Activated naive CD4-positive, alpha-beta T cell treated with anti-CD3 and anti-CD28 coated beads for 36 hours (primary cell): Measurements from ENCODE around the gene LRRC61. TPM values are rescaled to one million over a fixed set of nuclear protein-coding genes. Genes with fewer than 3 reads are reported as not detected.
"Not testable (repeated sequence)": the region's sequence is repeated elsewhere in the genome, so short reads cannot be mapped to it uniquely, and the experiment has no call there.

Source experiments
- CTCF ChIA-PET: fragments of 350-600 bp; sonication (Branson Sonifier 250); formaldehyde crosslinking; loops from one replicate; lab custom pipeline; 2021; ENCODE audit warnings: antibody characterized with exemption; lab: Charles Lee
- DNase-seq: peaks from one replicate; pipeline ENCODE4 v3.0.0-alpha.2; 2020
- H3K27ac Mint-ChIP-seq: one replicate; pipeline ENCODE4 v1.8.0; 2021; ENCODE audit warnings: mild to moderate bottlenecking, mixed read lengths
- H3K27me3 Mint-ChIP-seq: one replicate; pipeline ENCODE4 v1.8.0; 2021; ENCODE audit warnings: low read depth, mixed read lengths
- H3K36me3 Mint-ChIP-seq: one replicate; pipeline ENCODE4 v1.8.0; 2021; ENCODE audit warnings: low read depth, mixed read lengths
- H3K4me1 Mint-ChIP-seq: one replicate; pipeline ENCODE4 v1.8.0; 2021; ENCODE audit warnings: low read depth, mixed read lengths
- H3K4me3 Mint-ChIP-seq: one replicate; pipeline ENCODE4 v1.8.0; 2021; ENCODE audit warnings: mild to moderate bottlenecking, moderate library complexity, mixed read lengths
- H3K9me3 Mint-ChIP-seq: one replicate; pipeline ENCODE4 v1.8.0; 2021; ENCODE audit warnings: mixed read lengths
- intact Hi-C: fragments of 100-400 bp; cut with micrococcal nuclease; formaldehyde crosslinking; loops from one replicate; pipeline ENCODE4 v1.15.1; 2023
- total RNA-seq, 2 experiments: library from RNA; stranded (reverse); gene quantifications; one replicate each; pipeline ENCODE4 v1.2.3, GENCODE V29; 2021

The LRRC61 gene
- total RNA-seq, 2 experiments from 2014 or later, result 10.3 to 13.3 TPM

DNA sequence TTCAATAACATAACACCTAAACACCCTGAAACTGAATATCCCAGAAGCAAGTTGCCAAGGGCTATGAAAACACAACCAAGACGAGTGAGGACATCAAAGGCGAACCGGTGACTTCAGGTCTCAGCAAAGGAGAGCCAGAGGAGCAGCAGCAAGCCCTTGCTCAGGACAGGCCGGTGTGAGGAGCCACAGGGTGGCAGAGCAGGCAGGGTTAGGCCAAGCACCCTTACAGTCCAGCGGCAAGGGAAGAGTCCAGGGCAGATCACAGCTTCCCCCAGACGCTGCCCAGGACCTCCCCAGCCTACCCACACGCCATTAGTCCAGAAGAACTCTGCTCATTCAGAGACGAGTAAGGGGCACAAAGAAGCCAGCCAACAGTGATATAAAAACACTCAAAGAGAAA is 27.5 kb upstream of the LRRC61 start:
- intact Hi-C loops, H3K4me3 Mint-ChIP-seq, H3K36me3 Mint-ChIP-seq, H3K9me3 Mint-ChIP-seq, H3K4me1 Mint-ChIP-seq, H3K27me3 Mint-ChIP-seq, DNase-seq, H3K27ac Mint-ChIP-seq, CTCF ChIA-PET: not testable (repeated sequence)

DNA sequence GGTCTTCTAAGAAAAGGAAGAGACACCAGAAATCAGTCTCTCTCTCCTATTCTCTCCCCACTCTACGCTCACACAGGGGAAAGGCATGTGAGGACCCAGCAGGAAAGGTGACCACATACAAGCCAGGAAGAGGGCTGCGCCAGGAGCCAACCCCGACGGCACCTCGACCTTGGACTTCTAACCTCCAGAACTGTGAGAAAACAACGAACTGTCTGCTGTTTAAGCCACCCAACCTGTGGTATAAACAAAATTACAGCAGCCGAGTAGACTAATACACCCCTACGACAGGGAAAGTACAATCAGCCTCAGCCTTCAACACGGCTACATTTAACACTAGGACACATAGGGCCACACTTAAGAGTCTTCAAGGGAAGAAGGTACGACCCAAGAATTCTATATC is 26.4 kb upstream of the LRRC61 start:
- H3K27me3 Mint-ChIP-seq, result not testable (repeated sequence)

DNA sequence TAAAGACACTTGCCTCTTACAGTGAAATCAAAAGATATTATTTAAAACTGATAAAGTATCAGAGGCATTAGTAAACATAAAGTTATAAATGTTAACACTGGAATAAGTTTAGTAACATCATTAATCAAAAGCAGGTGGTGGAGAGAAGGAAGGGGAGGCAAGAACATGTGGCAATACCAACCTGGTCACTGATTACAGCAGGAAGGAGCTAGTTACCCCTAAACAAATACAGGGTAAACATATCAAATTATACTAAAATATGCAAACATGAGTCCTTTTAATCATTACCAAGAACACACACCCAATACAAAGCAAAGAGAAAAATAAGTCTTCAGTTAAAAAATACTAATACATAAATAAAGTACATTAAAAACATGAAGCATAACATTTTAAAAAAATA is 25.2 kb upstream of the LRRC61 start:
- H3K4me3 Mint-ChIP-seq, H3K36me3 Mint-ChIP-seq, intact Hi-C loops, H3K27me3 Mint-ChIP-seq, H3K9me3 Mint-ChIP-seq, H3K27ac Mint-ChIP-seq, DNase-seq, H3K4me1 Mint-ChIP-seq, CTCF ChIA-PET: not testable (repeated sequence)

More for the DNA sequence above, 26.4 kb upstream of the LRRC61 start:
- intact Hi-C loops, H3K4me3 Mint-ChIP-seq, H3K27ac Mint-ChIP-seq, H3K9me3 Mint-ChIP-seq, H3K36me3 Mint-ChIP-seq, DNase-seq, H3K4me1 Mint-ChIP-seq, CTCF ChIA-PET: not testable (repeated sequence)

DNA sequence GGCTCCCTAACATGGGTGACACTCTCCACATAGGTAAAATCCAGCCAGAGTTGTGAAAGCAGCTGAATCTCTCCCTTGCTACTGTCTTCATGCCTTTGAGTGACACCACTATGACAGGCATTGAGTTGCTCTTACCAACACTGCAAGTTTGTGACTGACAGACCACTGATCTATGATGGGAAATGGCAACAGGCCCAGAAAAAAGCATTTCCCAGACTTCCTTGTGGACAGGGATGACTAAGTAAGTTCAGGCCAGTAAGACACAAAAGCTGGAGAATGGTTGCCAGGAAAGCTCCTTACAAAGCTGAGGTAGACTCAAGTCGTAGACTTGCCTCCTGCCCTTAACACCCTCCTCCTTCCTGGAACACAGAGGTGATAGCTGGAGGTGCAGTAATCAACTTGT is 20.2 kb upstream of the LRRC61 start:
- H3K27me3 Mint-ChIP-seq, H3K4me1 Mint-ChIP-seq, H3K9me3 Mint-ChIP-seq, intact Hi-C loops, H3K36me3 Mint-ChIP-seq, CTCF ChIA-PET, H3K4me3 Mint-ChIP-seq, DNase-seq, H3K27ac Mint-ChIP-seq: not testable (repeated sequence)

DNA sequence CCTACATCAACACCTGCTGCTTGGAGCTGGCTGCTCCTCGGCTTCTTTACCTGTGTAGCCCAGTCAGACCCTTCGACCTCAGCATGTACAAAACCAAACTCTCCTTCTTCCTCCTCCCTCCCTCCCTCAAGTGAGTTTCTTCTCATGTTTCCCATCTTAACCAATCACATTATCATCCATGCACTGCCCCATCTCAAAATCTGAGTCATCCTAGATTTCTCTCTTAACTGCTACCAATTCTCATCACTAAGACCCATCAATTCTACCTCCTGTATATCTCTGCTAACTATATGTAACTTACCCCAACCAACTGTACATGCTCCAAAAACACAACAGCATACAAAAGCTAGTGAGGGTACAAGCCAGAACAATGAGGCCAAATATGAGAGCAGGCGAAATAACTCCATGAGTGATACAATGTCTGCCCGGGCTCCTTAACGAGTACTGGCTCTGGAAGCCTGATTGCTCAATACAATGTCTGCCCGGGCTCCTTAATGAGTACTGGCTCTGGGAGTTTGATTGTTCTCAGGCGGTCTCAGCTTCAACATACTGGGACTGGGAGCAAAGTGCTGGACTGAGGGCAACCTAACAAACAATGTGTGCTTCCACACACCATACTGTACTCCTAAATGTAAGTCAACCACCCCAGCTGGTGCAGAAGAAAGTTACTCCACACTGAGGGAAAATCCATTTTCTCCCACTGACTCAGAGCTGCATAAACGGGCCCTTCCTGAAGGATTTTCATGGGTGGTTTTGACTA is 18.5 kb upstream of the LRRC61 start:
- CTCF ChIA-PET, H3K27ac Mint-ChIP-seq, H3K9me3 Mint-ChIP-seq, H3K27me3 Mint-ChIP-seq, H3K36me3 Mint-ChIP-seq, intact Hi-C loops, H3K4me1 Mint-ChIP-seq, DNase-seq, H3K4me3 Mint-ChIP-seq: not testable (repeated sequence)

DNA sequence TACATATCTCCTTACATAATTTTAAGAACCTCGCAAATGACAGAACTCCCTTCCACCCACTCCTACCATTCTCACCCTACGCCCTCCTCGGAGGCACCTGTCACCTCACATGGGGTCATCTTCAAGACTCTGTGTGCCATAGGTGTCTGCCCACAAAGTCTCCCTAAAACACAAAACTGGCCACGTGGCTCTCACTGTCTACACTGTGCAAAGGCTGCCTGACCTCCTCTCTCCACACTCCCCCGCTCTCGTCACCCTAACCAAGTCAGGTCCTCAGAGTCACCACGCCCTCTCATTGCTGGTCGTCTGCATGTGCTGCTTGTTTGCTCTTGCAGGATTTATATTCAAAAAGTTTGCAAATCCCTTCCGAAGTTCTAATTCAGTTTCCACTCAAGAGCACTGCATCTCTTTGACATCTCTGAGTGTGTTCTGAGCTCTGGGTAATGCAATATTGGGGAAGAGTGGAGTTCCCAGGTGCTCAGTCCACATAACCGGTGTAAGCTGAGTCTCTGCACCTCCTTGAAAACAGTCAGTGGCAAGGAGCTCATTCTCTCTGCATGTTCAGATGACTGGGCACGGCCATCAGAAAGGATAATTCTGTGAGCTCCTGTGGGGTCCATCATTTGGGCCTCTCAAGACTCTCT is 17.8 kb upstream of the LRRC61 start:
- H3K27ac Mint-ChIP-seq, H3K36me3 Mint-ChIP-seq, H3K4me3 Mint-ChIP-seq, H3K27me3 Mint-ChIP-seq, H3K4me1 Mint-ChIP-seq, DNase-seq, intact Hi-C loops, H3K9me3 Mint-ChIP-seq, CTCF ChIA-PET: not testable (repeated sequence)

DNA sequence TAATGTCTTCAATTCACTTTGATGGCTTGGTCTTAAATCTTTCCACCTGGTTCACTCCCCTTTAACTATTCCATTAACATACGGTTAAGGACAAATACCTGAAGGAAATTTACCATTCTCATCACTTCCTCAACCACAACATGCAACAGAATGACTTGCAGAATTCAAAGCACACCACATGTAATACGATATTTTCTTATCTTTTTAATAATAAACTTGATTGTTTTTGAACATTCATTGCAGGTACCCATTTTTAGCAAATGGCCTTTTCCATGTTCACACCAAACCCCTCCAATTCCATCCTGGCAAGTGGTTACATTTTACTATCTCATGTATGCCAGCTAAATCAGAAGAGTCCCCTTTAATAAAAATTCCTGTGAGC is 17.3 kb upstream of the LRRC61 start:
- H3K4me3 Mint-ChIP-seq, H3K27ac Mint-ChIP-seq, H3K36me3 Mint-ChIP-seq, H3K9me3 Mint-ChIP-seq, CTCF ChIA-PET, H3K4me1 Mint-ChIP-seq, H3K27me3 Mint-ChIP-seq, intact Hi-C loops, DNase-seq: not testable (repeated sequence)

DNA sequence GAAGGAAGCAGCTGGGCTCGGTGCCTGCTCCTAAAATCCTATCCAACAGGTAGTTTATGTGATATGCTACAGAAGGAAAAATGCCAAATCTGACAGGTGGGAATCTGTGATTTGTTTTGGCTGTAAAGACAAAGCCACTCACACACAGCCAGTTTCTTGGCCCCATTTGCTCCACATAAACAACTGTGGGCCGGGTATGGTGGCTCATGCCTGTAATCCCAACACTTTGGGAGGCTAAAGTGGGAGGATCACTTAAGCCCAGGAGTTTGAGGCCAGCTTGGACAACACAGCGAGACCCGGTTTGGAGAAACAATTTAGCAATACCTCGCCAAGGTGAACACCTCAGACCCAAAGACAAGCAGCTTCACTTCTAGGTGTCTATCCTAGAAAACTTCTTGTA is 16.8 kb upstream of the LRRC61 start:
- intact Hi-C loops, H3K36me3 Mint-ChIP-seq, H3K27ac Mint-ChIP-seq, H3K9me3 Mint-ChIP-seq, H3K4me3 Mint-ChIP-seq, H3K27me3 Mint-ChIP-seq, DNase-seq, H3K4me1 Mint-ChIP-seq: not testable (repeated sequence)
- CTCF ChIA-PET, result interaction anchor here (0.7 kb wide), 1 partner anchor 114 kb away, joined by 3 read pairs; no protein-coding TSS in a partner anchor

DNA sequence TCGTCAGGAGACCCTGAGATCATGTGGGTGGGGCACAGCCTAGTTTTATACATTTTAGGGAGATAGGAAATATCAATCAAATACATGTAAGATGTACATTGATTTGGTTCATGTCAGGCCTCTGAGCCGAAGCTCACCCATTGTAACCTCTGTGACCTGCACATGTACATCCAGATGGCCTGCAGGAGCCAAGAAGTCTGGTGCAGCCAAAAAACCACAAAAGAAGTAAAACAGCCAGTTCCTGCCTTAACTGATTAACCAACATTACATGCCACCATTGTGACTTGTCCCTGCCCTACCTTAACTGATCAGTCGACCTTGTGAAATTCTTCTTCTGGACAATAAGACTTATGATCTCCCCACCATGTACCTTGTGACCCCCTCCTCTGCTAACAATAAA is 16.0 kb upstream of the LRRC61 start:
- CTCF ChIA-PET, result no interaction called here

DNA sequence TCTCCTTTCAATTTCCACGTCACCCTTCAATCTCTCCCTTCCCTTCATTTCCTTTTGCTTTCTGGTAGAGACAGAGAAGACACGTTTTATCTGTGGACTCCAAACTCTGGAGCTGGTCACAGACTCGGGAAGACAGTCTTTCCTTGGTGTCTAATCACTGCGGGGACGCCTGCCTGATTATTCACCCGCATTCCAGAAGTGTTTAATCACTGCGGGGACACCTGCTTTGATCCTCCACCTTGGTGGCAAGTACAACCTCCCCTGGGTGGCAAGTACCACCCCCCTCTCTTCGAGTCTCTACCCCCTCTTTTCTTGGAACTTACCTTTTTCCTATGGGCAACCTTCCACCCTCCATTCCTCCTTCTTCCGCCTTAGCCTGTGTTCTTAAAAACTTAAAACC is 15.3 kb upstream of the LRRC61 start:
- Mint-ChIP-seq H3K9me3 (no peaks in the 10 kb centered on the region), H3K4me3 (no peak overlapping the region), H3K36me3 (no peaks in the 10 kb centered on the region), H3K27ac (no peak overlapping the region), H3K27me3 (no peaks in the 10 kb centered on the region), H3K4me1 (peaks cover 4% of the 10 kb centered on the region)
- DNase-seq, result no peak
- CTCF ChIA-PET, result no interaction called here
- intact Hi-C loops, result no loop called here

More for the DNA sequence above, 16.0 kb upstream of the LRRC61 start:
- intact Hi-C loops, result no loop called here
- DNase-seq, result no peak
- no peaks in the 10 kb centered on the region for H3K36me3 Mint-ChIP-seq
- no peak overlapping the region for H3K4me3 Mint-ChIP-seq
- no peaks in the 10 kb centered on the region for H3K9me3 Mint-ChIP-seq
- H3K27ac Mint-ChIP-seq, result no peak overlapping the region
- H3K4me1 Mint-ChIP-seq, result peaks cover 4% of the 10 kb centered on the region
- H3K27me3 Mint-ChIP-seq, result no peaks in the 10 kb centered on the region

DNA sequence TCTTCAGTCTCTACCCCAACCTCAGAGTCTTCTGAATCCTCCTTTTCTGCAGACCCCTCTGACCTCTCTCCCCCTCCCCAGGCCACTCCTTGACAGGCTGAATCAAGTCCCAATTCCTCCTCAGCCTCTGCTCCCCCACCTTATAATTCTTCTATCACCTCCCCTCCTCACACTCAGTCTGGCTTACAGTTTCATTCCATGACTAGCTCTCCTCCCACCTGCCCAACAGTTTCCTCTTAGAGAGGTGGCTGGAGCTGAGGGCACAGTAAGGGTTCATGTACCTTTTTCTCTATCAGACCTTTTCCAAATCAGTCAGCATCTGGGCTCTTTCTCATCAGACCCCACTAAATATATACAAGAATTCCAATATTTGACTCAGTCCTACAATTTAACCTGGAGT is 14.6 kb upstream of the LRRC61 start:
- Mint-ChIP-seq H3K4me3 (no peak overlapping the region), H3K36me3 (no peaks in the 10 kb centered on the region), H3K9me3 (no peaks in the 10 kb centered on the region), H3K4me1 (peaks cover 4% of the 10 kb centered on the region), H3K27me3 (no peaks in the 10 kb centered on the region), H3K27ac (no peak overlapping the region)
- DNase-seq, result no peak
- intact Hi-C loops, result no loop called here
- CTCF ChIA-PET, result no interaction called here

DNA sequence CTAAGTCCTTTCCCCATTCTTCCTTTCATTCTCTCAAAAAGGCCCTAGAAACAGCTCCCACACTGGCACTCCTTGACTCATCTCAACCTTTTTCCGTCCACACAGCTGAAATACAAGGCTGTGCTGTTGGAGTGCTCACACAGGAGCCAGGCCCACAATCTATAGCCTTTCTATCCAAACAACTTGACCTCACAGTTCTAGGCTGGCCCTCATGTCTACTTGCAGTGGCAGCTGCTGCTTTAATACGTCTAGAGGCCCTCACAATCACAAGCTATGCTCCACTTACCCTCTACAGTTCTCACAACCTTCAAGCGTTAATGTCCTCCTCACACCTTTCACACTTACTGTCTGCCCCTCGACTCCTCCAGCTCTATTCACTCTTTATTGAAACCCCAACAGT is 12.0 kb upstream of the LRRC61 start:
- no peak for DNase-seq
- Mint-ChIP-seq H3K36me3 (no peaks in the 10 kb centered on the region), H3K4me3 (no peak overlapping the region), H3K27ac (no peak overlapping the region), H3K9me3 (no peaks in the 10 kb centered on the region), H3K27me3 (no peaks in the 10 kb centered on the region), H3K4me1 (peaks cover 2% of the 10 kb centered on the region)
- intact Hi-C loops, result no loop called here
- CTCF ChIA-PET, result no interaction called here

DNA sequence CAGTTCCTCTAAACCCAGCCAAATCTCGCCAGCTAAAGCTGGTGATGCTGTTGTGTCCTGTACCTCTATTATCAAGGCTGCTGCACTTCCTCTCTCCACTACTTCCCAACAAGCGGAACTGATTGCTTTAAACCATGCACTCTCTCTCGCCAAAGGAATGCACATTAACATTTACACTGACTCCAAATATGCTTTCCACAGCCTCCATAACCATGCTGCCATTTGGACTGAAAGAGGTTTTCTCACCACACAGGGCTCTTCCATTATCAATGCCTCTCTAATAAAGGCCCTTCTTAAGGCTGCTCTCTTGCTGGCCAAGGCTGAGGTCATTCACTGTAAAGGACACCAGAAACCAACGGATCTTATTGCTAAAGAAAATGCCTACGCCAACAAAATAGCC is 11.4 kb upstream of the LRRC61 start:
- peaks cover 2% of the 10 kb centered on the region for H3K4me1 Mint-ChIP-seq
- no peaks in the 10 kb centered on the region for H3K9me3 Mint-ChIP-seq
- intact Hi-C loops, result no loop called here

More for the DNA sequence above, 11.4 kb upstream of the LRRC61 start:
- Mint-ChIP-seq H3K27me3 (no peaks in the 10 kb centered on the region), H3K4me3 (no peak overlapping the region), H3K27ac (no peak overlapping the region), H3K36me3 (no peaks in the 10 kb centered on the region)
- CTCF ChIA-PET, result no interaction called here
- no peak for DNase-seq
